Activated CD8-positive, alpha-beta memory T cell treated with anti-CD3 and anti-CD28 coated beads, Interleukin-2, amount 10 ng/mL, durations not matched to agents 7 days and 5 days (primary cell): ENCODE measurements around the gene XAF1. TPM values are rescaled to one million over a fixed set of nuclear protein-coding genes. Genes with fewer than 3 reads are reported as not detected.

Source experiments
- ATAC-seq: fragments of 150-1000 bp; cut with Tn5 transposase; one replicate; pipeline ENCODE4 v1.10.0; 2021; ENCODE audit warnings: moderate library complexity
- CTCF ChIA-PET: fragments of 350-600 bp; sonication (Branson Sonifier 250); formaldehyde crosslinking; loops from one replicate; lab custom pipeline; 2021; ENCODE audit warnings: antibody characterized with exemption; lab: Charles Lee
- DNase-seq: peaks from one replicate; pipeline ENCODE4 v3.0.0-alpha.2; 2020
- H3K27ac Mint-ChIP-seq: one replicate; pipeline ENCODE4 v1.8.0; 2021; ENCODE audit warnings: mild to moderate bottlenecking, mixed read lengths
- H3K27me3 Mint-ChIP-seq: one replicate; pipeline ENCODE4 v1.8.0; 2021; ENCODE audit warnings: mixed read lengths
- H3K36me3 Mint-ChIP-seq: one replicate; pipeline ENCODE4 v1.8.0; 2021; ENCODE audit warnings: mild to moderate bottlenecking, mixed read lengths
- H3K4me1 Mint-ChIP-seq: one replicate; pipeline ENCODE4 v1.8.0; 2021; ENCODE audit warnings: mixed read lengths
- H3K4me3 Mint-ChIP-seq: one replicate; pipeline ENCODE4 v1.8.0; 2021; ENCODE audit warnings: mild to moderate bottlenecking, moderate library complexity, mixed read lengths
- H3K9me3 Mint-ChIP-seq: one replicate; pipeline ENCODE4 v1.8.0; 2022; ENCODE audit warnings: low read depth, mixed read lengths
- total RNA-seq, 2 experiments: library from RNA; stranded (reverse); gene quantifications; one replicate each; pipeline ENCODE4 v1.2.3, GENCODE V29; 2021

Gene XAF1
- 100 to 1,000 TPM; 261 to 491 TPM for total RNA-seq

DNA sequence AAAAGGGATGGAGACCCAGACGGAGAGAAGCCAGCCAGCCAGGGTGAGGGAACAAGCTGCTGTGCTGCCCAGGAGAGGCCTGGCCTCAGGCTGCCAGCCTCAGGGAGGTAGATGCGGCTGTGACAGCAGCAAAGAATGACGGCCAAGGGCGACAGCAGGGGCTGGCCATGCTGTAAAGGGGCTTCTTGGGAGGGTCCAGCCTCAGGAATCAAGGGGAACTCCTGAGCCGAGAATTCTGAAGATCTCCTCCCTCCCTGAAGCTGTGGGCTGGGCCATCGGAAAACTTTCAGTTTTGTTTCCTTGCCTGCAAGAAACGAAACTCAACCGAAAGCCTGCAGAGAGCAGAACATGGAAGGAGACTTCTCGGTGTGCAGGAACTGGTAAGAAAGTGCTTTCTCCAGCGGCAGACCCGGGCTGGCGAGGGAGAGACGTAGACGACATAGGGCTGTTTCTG, at the start of gene XAF1:
Gene XAF1 (plus strand): TSS at position 316 of the 454 bp plus-strand sequence. CDS start 33 bp downstream, at position 349.
- Mint-ChIP-seq H3K27ac (peak within 1 kb of the TSS; percentile 98), H3K4me3 (peak within 1 kb of the TSS; percentile 93), H3K9me3 (no peaks in the 10 kb centered on the region), H3K4me1 (peaks cover 65% of the 10 kb centered on the region), H3K36me3 (peaks cover 48% of the 10 kb centered on the region), H3K27me3 (peaks cover 3% of the 10 kb centered on the region)
- DNase-seq (peak; percentile 87), ATAC-seq (peak; percentile 84)
- CTCF ChIA-PET, result interaction anchor here (1.5 to 2.0 kb wide), 2 partner anchors 105 to 249 kb away, joined by 3 to 6 read pairs; partner anchors contain the start of genes C17orf100 and MED31

GRCh38 chr17:6706499-6706898, 49.3 kb upstream of the XAF1 start:
- ATAC-seq, result no peak
- Mint-ChIP-seq H3K4me3 (no peak overlapping the region), H3K9me3 (no peaks in the 10 kb centered on the region), H3K27me3 (peaks cover 39% of the 10 kb centered on the region), H3K4me1 (peaks cover 2% of the 10 kb centered on the region), H3K27ac (no peak overlapping the region), H3K36me3 (no peaks in the 10 kb centered on the region)
- CTCF ChIA-PET, result interaction anchor here (1.4 kb wide), 1 partner anchor 40 kb away, joined by 5 read pairs; no protein-coding TSS in a partner anchor
- no peak for DNase-seq

DNA sequence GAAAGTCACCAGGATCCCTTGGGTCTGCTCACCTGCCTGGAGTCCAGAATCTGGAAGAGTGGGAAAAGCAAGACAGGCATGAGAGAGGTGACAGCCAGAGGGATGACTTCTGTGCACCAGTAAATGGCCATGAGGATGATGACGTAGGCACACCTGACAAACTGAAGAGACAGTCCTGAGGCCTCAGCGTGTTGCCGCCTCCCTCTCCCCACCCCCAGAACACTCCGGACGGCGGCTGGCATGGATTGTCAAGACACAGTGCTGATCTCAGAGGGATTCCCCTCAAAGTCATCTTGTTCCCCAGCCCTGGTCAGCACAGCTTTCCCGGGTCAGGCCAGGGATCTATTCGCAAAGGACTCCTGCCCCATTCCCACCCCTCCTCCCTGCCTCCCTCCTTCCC, 48.9 kb upstream of the XAF1 start:
- CTCF ChIA-PET, result no interaction called here
- ATAC-seq, result no peak
- H3K27me3 Mint-ChIP-seq, result peaks cover 42% of the 10 kb centered on the region
- peak; percentile 36 for DNase-seq
- peaks cover 4% of the 10 kb centered on the region for H3K4me1 Mint-ChIP-seq
- H3K36me3 Mint-ChIP-seq, result no peaks in the 10 kb centered on the region
- H3K9me3 Mint-ChIP-seq, result no peaks in the 10 kb centered on the region
- no peak overlapping the region for H3K27ac Mint-ChIP-seq
- no peak overlapping the region for H3K4me3 Mint-ChIP-seq

GRCh38 chr17:6708357-6708961, 47.4 kb upstream of the XAF1 start:
- H3K27ac Mint-ChIP-seq, result no peak overlapping the region
- ATAC-seq, result no peak
- CTCF ChIA-PET, result no interaction called here
- H3K4me3 Mint-ChIP-seq, result no peak overlapping the region
- peaks cover 50% of the 10 kb centered on the region for H3K27me3 Mint-ChIP-seq
- DNase-seq, result peak; percentile 31
- peaks cover 6% of the 10 kb centered on the region for H3K4me1 Mint-ChIP-seq
- H3K36me3 Mint-ChIP-seq, result no peaks in the 10 kb centered on the region
- H3K9me3 Mint-ChIP-seq, result no peaks in the 10 kb centered on the region

DNA sequence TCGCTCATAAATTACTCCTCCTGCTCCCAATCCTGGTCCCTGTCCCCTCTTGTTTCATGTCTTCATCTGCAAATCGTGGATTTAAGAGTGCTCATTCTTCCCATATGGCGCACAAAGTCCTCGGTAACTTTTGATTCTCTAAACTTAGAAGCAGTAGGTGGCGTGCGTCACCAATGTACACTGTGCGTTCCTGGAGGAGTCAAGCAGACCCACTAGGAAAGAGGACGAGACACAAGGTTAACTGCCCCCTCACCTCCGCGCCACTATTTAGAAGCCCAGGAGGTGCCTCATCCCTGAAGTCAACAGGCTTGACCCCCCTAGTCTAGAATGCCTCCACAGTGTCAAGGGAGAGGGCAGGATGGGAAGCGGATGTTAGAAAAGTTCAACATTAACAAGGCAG, 45.5 kb upstream of the XAF1 start:
- no peak for ATAC-seq
- Mint-ChIP-seq H3K9me3 (no peaks in the 10 kb centered on the region), H3K4me3 (no peak overlapping the region), H3K27me3 (peaks cover 61% of the 10 kb centered on the region), H3K36me3 (no peaks in the 10 kb centered on the region), H3K4me1 (peaks cover 6% of the 10 kb centered on the region), H3K27ac (no peak overlapping the region)
- CTCF ChIA-PET, result no interaction called here
- DNase-seq, result peak; percentile 25

DNA sequence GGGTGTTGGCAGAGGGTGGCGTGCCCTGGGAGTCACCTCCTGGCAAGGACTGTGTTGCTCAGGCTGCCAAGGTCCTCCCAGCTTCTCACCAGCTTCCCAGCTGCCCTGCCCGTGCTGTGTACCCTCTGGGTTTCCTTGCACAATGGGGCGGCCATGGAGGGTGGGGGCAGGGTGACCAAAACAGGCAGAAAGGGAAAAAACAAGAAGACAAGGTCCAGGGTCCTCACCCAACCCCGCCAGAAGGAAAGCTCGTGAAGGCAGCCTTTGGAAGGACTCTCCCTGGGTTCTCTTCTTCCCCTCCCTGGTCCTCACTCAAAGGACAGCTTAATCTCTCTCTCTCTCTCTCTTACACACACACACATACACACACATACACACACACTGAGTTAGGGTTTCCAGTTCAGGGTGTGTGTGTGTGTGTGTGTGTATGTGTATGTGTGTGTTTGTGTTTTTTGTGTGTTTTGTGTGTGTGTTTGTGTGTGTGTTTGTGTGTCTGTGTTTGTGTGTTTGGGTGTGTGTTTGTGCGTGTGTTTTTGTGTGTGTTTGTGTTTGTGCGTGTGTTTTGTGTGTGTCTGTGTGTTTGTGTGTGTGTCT, 44.7 kb upstream of the XAF1 start:
- H3K36me3 Mint-ChIP-seq, result no peaks in the 10 kb centered on the region
- peaks cover 6% of the 10 kb centered on the region for H3K4me1 Mint-ChIP-seq
- CTCF ChIA-PET, result interaction anchor here (1.7 kb wide), 1 partner anchor 9 kb away, joined by 5 read pairs; no protein-coding TSS in a partner anchor
- DNase-seq, result peak; percentile 37
- no peak for ATAC-seq
- no peak overlapping the region for H3K27ac Mint-ChIP-seq
- no peak overlapping the region for H3K4me3 Mint-ChIP-seq
- H3K27me3 Mint-ChIP-seq, result peaks cover 68% of the 10 kb centered on the region
- no peaks in the 10 kb centered on the region for H3K9me3 Mint-ChIP-seq

DNA sequence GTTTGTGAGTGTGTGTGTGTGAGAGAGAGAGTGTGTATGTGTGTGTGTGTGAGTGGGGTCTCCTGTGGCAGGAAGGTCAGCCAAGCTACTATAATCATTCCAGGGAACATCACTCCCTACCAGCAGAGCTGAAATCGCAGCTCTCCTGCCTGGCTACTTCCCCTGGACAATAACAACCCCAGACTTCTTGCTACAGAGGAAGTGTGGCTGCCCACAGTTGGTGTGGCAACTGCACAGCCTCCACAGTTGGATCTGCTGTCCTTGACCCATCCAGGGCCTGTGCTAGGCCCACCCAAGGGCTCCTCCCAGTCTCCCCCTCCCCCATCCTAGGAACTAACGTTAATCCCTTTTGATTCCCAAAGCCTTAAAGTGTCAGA, 44.2 kb upstream of the XAF1 start:
- H3K4me3 Mint-ChIP-seq, result no peak overlapping the region
- H3K4me1 Mint-ChIP-seq, result peaks cover 6% of the 10 kb centered on the region
- ATAC-seq (no peak), DNase-seq (peak; percentile 29)
- no peak overlapping the region for H3K27ac Mint-ChIP-seq
- H3K27me3 Mint-ChIP-seq, result peaks cover 72% of the 10 kb centered on the region
- no peaks in the 10 kb centered on the region for H3K36me3 Mint-ChIP-seq
- CTCF ChIA-PET, result interaction anchor here (0.6 to 1.7 kb wide), 2 partner anchors 10 to 180 kb away, joined by 3 to 5 read pairs; no protein-coding TSS in a partner anchor
- no peaks in the 10 kb centered on the region for H3K9me3 Mint-ChIP-seq

DNA sequence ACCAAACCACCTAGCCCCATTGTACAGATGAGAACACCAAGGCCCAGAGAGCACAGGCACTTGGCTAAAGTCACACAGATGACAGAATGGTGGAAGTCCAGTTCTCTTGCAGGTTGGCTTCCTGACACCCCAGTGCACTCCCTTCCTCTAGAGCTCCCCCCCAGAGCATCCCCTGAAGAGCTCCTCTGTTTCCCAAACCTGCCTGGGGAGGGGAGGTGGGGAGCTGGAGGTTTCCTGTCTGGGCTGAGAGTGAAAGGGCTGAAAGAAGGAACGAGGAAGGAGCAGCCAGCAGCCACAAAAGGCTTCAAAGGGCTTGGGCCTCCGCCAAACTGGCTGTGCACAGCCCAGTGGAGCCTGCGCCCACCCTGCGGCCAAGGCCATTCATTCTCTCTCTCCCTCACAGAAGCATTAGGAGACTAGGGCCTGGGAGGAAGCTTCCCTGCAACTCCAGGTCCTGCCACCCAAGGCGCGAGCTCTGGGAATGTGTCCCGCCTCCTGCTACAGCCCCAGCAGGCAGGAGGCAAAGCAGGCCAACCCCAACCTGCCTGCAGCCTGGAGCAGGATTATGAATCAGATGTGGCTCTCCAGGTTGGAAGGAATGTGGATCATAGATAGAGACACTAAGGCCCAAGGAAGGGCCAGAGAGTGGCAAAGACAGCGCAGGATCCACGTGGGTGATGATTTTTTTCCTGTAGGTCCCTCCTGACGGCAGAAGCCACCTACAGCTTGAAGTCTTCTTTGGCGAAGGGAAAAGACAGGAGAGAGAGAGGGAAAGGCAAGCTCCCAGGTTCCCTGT, 43.6 kb upstream of the XAF1 start:
- DNase-seq, result peak; percentile 11
- no peak for ATAC-seq
- H3K36me3 Mint-ChIP-seq, result no peaks in the 10 kb centered on the region
- peaks cover 6% of the 10 kb centered on the region for H3K4me1 Mint-ChIP-seq
- H3K4me3 Mint-ChIP-seq, result no peak overlapping the region
- CTCF ChIA-PET, result interaction anchor here (0.6 to 1.7 kb wide), 2 partner anchors 10 to 181 kb away, joined by 3 to 5 read pairs; no protein-coding TSS in a partner anchor
- no peak overlapping the region for H3K27ac Mint-ChIP-seq
- H3K9me3 Mint-ChIP-seq, result no peaks in the 10 kb centered on the region
- H3K27me3 Mint-ChIP-seq, result peaks cover 73% of the 10 kb centered on the region

- no peaks in the 10 kb centered on the region for H3K9me3 Mint-ChIP-seq
- H3K27ac Mint-ChIP-seq, result no peak overlapping the region
- H3K27me3 Mint-ChIP-seq, result peaks cover 78% of the 10 kb centered on the region
- H3K36me3 Mint-ChIP-seq, result no peaks in the 10 kb centered on the region
- CTCF ChIA-PET, result interaction anchor here (1.7 kb wide), 1 partner anchor 11 kb away, joined by 5 read pairs; no protein-coding TSS in a partner anchor
- no peak for ATAC-seq
- H3K4me3 Mint-ChIP-seq, result no peak overlapping the region
- no peak for DNase-seq
- peaks cover 6% of the 10 kb centered on the region for H3K4me1 Mint-ChIP-seq
Observed at GRCh38 chr17:6712854-6713129, 43.1 kb upstream of the XAF1 start.

- CTCF ChIA-PET, result no interaction called here
- peaks cover 6% of the 10 kb centered on the region for H3K4me1 Mint-ChIP-seq
- DNase-seq (peak; percentile 40), ATAC-seq (peak; percentile 39)
- no peaks in the 10 kb centered on the region for H3K9me3 Mint-ChIP-seq
- no peak within 1 kb of the TSS for H3K27ac Mint-ChIP-seq
- H3K4me3 Mint-ChIP-seq, result no peak within 1 kb of the TSS
- peaks cover 79% of the 10 kb centered on the region for H3K27me3 Mint-ChIP-seq
- H3K36me3 Mint-ChIP-seq, result no peaks in the 10 kb centered on the region
Observed at GRCh38 chr17:6713130-6713917, 42.5 kb upstream of the XAF1 start, which contains the start of gene SLC13A5. Gene SLC13A5, minus strand, starts transcription at chr17:6713369. Its CDS starts 36 bp downstream, at chr17:6713333.

DNA sequence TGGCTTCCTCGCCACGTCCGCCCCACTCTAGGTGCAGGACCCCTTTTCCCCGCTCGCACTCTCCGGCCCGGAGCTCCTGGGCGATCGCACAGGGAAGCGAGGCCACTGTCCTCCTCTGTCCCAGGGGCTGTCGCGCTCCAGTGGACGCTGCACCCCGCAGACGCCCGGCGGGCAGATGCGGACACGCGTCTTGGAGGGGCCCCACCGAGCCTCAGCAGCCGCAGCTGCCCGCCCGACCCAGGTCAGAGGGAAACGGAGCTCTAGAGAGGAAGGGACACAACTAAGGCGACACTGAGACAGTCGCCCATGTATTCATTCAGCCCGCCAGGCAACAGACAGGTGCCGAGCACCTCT, 42.0 kb upstream of the XAF1 start:
- peaks cover 6% of the 10 kb centered on the region for H3K4me1 Mint-ChIP-seq
- no peak for ATAC-seq
- no peak overlapping the region for H3K4me3 Mint-ChIP-seq
- H3K27ac Mint-ChIP-seq, result no peak overlapping the region
- H3K9me3 Mint-ChIP-seq, result no peaks in the 10 kb centered on the region
- H3K36me3 Mint-ChIP-seq, result no peaks in the 10 kb centered on the region
- CTCF ChIA-PET, result no interaction called here
- peaks cover 75% of the 10 kb centered on the region for H3K27me3 Mint-ChIP-seq
- DNase-seq, result peak; percentile 27

- no peaks in the 10 kb centered on the region for H3K9me3 Mint-ChIP-seq
- ATAC-seq, result no peak
- DNase-seq, result peak; percentile 27
- peaks cover 72% of the 10 kb centered on the region for H3K27me3 Mint-ChIP-seq
- H3K4me1 Mint-ChIP-seq, result peaks cover 6% of the 10 kb centered on the region
- CTCF ChIA-PET, result no interaction called here
- no peaks in the 10 kb centered on the region for H3K36me3 Mint-ChIP-seq
- no peak overlapping the region for H3K27ac Mint-ChIP-seq
- no peak overlapping the region for H3K4me3 Mint-ChIP-seq
Observed at GRCh38 chr17:6714315-6714874, 41.5 kb upstream of the XAF1 start.

DNA sequence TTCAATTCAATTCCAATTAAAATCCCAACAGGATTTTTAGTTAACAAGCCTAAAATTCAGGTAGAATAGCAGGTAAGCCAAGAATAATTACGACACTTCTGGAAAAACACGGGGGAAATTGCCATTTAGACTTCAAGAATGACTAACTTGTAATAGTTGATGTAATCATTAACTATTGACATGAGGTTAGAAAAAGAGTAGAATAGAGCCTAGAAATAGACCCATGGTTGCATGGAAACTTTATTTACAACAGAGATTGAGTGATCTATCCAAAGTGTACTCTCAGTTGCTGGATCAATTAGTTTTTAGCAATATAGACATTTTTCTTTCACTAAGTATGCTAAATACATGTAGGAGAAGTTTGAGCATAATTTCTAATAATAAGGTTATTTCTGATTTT, 39.1 kb upstream of the XAF1 start:
- DNase-seq (no peak), ATAC-seq (no peak)
- Mint-ChIP-seq H3K27me3 (peaks cover 79% of the 10 kb centered on the region), H3K4me3 (no peak overlapping the region), H3K4me1 (peaks cover 3% of the 10 kb centered on the region), H3K36me3 (no peaks in the 10 kb centered on the region), H3K9me3 (no peaks in the 10 kb centered on the region), H3K27ac (no peak overlapping the region)
- CTCF ChIA-PET, result no interaction called here
